DND-41 (cell line): ENCODE measurements around the gene NUP210L.

Experiments
- ATAC-seq: fragments of 200-7000 bp; cut with Tn5 transposase; 3 replicates; pipeline ENCODE4 v1.9.1; 2021; ENCODE audit warnings: low read depth; ENCODE audit not compliant: insufficient read depth
- DNase-seq: peaks from one replicate; pipeline ENCODE4 v3.0.0-alpha.2; 2020
- H2AFZ ChIP-seq: 2 replicates; pipeline ENCODE4 v1.6.0; 2012; ENCODE audit warnings: low read depth, low read length
- H3K27ac ChIP-seq: 2 replicates; pipeline ENCODE4 v1.5.1; 2012; ENCODE audit warnings: low read length, inconsistent platforms
- H3K27me3 ChIP-seq: fragments of 200-600 bp; sonication (generic); 2 replicates; pipeline ENCODE4 v1.6.0; 2012; ENCODE audit warnings: low read length, mild to moderate bottlenecking, inconsistent platforms; ENCODE audit not compliant: insufficient read depth, poor library complexity
- H3K36me3 ChIP-seq: 2 replicates; pipeline ENCODE4 v1.5.1; 2012; ENCODE audit warnings: low read length, inconsistent platforms; ENCODE audit not compliant: insufficient read depth
- H3K4me1 ChIP-seq: 2 replicates; pipeline ENCODE4 v1.5.1; 2012; ENCODE audit warnings: mild to moderate bottlenecking, low read length; ENCODE audit not compliant: insufficient read depth
- H3K4me2 ChIP-seq: 2 replicates; pipeline ENCODE4 v1.6.0; 2012; ENCODE audit warnings: mild to moderate bottlenecking, moderate library complexity, low read length, inconsistent platforms; ENCODE audit not compliant: insufficient read depth
- H3K4me3 ChIP-seq, 2 experiments: fragments of 200-600 bp in 1 of 2; shearing (Covaris generic) in 1 of 2; 2 replicates each; pipeline ENCODE4 v1.5.1; 2012 to 2016; ENCODE audit warnings: inconsistent platforms in 2 of 2, low read length in 2 of 2, mild to moderate bottlenecking in 2 of 2, low read depth in 1 of 2, moderate library complexity in 1 of 2
- H3K79me2 ChIP-seq: 2 replicates; pipeline ENCODE4 v1.6.0; 2012; ENCODE audit warnings: low read length, inconsistent platforms; ENCODE audit not compliant: insufficient read depth
- H3K9ac ChIP-seq: 2 replicates; pipeline ENCODE4 v1.6.0; 2012; ENCODE audit warnings: low read depth, mild to moderate bottlenecking, inconsistent platforms, low read length, moderate library complexity
- H3K9me3 ChIP-seq: 2 replicates; pipeline ENCODE4 v1.5.1; 2012; ENCODE audit warnings: low read length, moderate library complexity, mild to moderate bottlenecking, inconsistent platforms; ENCODE audit not compliant: insufficient read depth, severe bottlenecking
- H4K20me1 ChIP-seq: 2 replicates; pipeline ENCODE4 v1.6.0; 2012; ENCODE audit warnings: low read length; ENCODE audit not compliant: insufficient read depth
- CTCF ChIP-seq: IDR thresholded peaks from 2 replicates; pipeline ENCODE4 v1.5.1; 2012; ENCODE audit warnings: borderline replicate concordance, low read length, moderate library complexity, mild to moderate bottlenecking; ENCODE audit not compliant: poor library complexity, severe bottlenecking; ENCODE audit errors: extremely low read depth
- EZH2 ChIP-seq: IDR thresholded peaks from 3 replicates; pipeline ENCODE4 v1.6.1; 2012; ENCODE audit warnings: borderline replicate concordance, low read depth, mild to moderate bottlenecking, moderate library complexity, low read length, inconsistent platforms; ENCODE audit not compliant: severe bottlenecking

Gene NUP210L

GRCh38 chr1:154179946-154180687, 25.2 kb upstream of the NUP210L start:
- H3K27ac ChIP-seq, result no peak overlapping the region
- H3K36me3 ChIP-seq, result peaks cover 60% of the 10 kb centered on the region
- ATAC-seq (no peak), DNase-seq (no peak)
- H4K20me1 ChIP-seq, result peaks cover 71% of the 10 kb centered on the region
- no peaks in the 10 kb centered on the region for H3K27me3 ChIP-seq
- TF ChIP-seq EZH2, result no peak
- no peak for TF ChIP-seq CTCF
- H3K4me2 ChIP-seq, result peak overlapping the region; percentile 92
- H3K4me3 ChIP-seq, result peak overlapping the region in 1 of 2 experiments; percentile 41; a peak in 2 of 4 replicates
- 0 out of 2 replicates have a peak overlapping the region, but pooled peaks have one; percentile 12 for H3K9ac ChIP-seq
- H3K9me3 ChIP-seq, result no peaks in the 10 kb centered on the region
- H2AFZ ChIP-seq, result no peak overlapping the region
- peaks cover 60% of the 10 kb centered on the region for H3K4me1 ChIP-seq
- peaks cover 82% of the 10 kb centered on the region for H3K79me2 ChIP-seq

GRCh38 chr1:154178911-154179811, 24.3 kb upstream of the NUP210L start:
- Histone ChIP-seq H2AFZ (no peak overlapping the region), H3K27ac (no peak overlapping the region), H3K9me3 (no peaks in the 10 kb centered on the region), H3K36me3 (peaks cover 67% of the 10 kb centered on the region), H4K20me1 (peaks cover 77% of the 10 kb centered on the region), H3K4me3 (peak overlapping the region in 1 of 2 experiments; percentile 1; a peak in 1 of 4 replicates), H3K4me1 (peaks cover 60% of the 10 kb centered on the region), H3K9ac (no peak overlapping the region), H3K27me3 (no peaks in the 10 kb centered on the region), H3K4me2 (peak overlapping the region; percentile 92; the same call in 1 of the 2 replicates), H3K79me2 (peaks cover 90% of the 10 kb centered on the region)
- DNase-seq, result no peak
- TF ChIP-seq EZH2 (no peak), CTCF (no peak)
- no peak for ATAC-seq

GRCh38 chr1:154178013-154178412, 23.1 kb upstream of the NUP210L start:
- Histone ChIP-seq H3K79me2 (peaks cover 95% of the 10 kb centered on the region), H3K4me1 (peaks cover 52% of the 10 kb centered on the region), H2AFZ (no peak overlapping the region), H3K4me3 (no peak overlapping the region; a peak in 1 of 4 replicates), H4K20me1 (peaks cover 85% of the 10 kb centered on the region), H3K27ac (no peak overlapping the region), H3K9me3 (no peaks in the 10 kb centered on the region), H3K27me3 (no peaks in the 10 kb centered on the region), H3K4me2 (peak overlapping the region; percentile 92; the same call in 1 of the 2 replicates), H3K36me3 (peaks cover 76% of the 10 kb centered on the region), H3K9ac (no peak overlapping the region)
- DNase-seq (no peak), ATAC-seq (no peak)
- no peak for TF ChIP-seq EZH2
- no peak for TF ChIP-seq CTCF
